GM18505 (cell line): ENCODE measurements around the gene CLCN4.

ENCODE experiments used
- ATAC-seq: cut with Tn5 transposase; IDR thresholded peaks from one replicate; pipeline ENCODE4 v1.9.1; 2021; ENCODE audit not compliant: unreplicated experiment
- POLR2A ChIP-seq: IDR thresholded peaks from 4 replicates; pipeline ENCODE4 v1.6.1; 2011; ENCODE audit warnings: borderline replicate concordance; ENCODE audit not compliant: insufficient read depth, insufficient read length; ENCODE audit errors: extremely low read depth

CLCN4 gene

DNA sequence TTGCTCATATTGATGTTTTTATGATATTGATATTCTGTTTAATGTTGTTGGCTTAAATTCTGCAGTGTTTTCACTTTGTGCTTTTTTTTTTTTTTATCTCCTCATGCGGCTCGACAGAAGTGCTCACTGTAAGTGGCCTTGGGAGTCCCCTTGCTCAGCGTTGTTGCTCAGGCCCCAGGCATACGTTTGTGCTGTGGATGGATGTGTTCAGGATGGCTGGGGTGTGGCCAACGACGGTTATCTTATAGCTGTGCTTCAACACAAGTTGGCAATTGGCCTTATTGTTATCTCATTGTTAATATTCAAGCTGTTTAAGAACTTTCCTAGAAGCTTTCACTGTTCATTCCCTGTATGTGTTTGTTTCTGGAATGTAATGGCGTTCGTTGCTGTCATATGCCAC lies 36.4 kb upstream of the CLCN4 start:
- no peak for ATAC-seq
- no peak for TF ChIP-seq POLR2A

DNA sequence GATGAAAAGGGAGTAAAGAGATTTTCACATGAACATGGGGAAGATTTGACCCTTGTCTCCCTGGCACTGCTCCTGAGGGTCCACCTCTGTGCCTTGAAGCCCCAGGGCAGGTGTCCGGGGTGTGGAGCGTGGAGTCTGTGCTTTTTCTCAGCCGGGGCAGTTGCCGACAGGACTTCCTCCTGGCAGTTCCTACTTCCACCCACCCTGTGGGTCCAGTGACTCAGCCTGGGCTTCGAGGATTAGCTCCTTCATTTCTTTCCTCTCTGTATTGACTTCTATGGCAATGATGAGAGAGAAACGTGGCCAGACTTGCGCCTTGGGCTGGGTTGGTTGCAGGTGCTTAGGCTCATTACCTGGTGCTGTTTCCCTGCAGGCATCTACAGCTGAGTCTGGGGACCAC lies 35.9 kb upstream of the CLCN4 start:
- no peak for ATAC-seq
- no peak for TF ChIP-seq POLR2A

DNA sequence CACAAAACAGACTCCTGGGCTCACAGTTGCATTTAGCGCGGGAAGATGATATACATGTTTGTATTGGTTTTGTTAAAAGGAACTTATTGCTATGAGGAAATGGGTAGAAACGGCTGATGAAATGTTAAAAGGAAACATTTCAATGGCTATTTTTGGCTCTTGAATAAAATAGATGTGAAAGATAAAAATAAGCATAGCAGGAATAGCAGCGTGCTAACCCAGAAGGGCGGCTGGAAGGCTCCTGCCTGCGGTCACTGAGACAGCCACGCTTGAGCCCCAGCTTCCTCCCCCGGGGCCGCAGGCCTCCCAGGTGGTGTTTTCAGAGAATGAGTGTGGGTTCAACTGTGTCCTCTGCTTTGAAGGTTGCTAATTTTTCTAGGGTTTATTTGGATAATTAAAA lies 35.0 kb upstream of the CLCN4 start:
- TF ChIP-seq POLR2A: no peak
- peak; percentile 67 for ATAC-seq

DNA sequence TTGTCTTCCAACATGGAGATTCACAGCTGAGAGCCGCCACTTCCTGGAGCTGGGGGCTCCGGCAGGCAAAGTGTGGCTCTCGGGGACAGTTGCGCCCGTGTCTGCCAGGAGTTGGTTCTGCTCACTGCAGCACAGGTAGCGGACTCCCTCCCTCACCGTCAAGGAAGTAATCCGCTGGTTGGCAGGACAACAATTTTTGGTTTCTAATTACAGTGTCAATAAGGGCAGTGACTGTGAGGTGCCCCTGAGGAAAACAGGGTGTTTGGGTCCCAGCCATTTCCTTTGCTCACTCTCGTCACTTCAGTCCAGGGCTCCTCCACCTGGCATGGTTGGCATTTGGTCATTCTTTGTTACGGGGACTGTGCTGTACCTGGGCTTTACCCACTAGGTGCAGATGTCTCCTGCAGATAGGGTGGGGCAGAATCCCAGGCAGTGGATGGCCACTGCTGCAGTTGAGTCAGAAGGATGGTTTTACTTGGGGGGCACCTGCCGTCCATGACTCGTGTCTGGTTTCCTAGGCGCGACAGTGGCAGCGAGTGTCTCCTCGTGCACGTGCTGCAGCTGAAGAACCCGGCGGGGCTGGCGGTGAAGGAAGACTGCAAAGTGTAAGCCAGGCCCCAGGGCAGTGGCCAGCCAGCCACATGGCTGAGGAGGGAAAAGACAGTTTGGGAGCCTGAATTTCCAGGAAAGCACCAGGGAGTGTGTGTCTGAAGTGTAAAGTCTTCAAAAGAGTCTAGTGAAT lies 32.1 kb upstream of the CLCN4 start:
- no peak for ATAC-seq

DNA sequence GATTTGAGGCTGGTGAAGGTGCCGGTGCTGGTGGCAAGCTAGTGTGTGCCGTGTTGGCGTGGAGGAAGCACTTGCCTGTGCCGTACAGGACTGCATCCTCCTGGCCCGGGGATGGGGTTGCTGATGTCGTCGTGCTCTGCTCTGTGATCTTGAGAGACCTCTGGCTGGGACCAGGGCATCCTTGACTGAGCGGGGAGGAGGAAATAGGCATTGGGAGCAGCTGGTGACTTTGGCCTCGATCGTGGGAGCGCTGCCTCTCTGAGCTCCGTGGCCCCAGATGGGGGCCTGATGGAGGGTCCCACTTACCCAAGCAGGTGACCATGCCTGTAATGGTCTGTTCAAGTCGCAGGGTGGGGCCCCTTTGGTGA lies 31.5 kb upstream of the CLCN4 start:
- no peak for TF ChIP-seq POLR2A
- no peak for ATAC-seq

More for the DNA sequence above, 32.1 kb upstream of the CLCN4 start:
- TF ChIP-seq POLR2A: no peak

DNA sequence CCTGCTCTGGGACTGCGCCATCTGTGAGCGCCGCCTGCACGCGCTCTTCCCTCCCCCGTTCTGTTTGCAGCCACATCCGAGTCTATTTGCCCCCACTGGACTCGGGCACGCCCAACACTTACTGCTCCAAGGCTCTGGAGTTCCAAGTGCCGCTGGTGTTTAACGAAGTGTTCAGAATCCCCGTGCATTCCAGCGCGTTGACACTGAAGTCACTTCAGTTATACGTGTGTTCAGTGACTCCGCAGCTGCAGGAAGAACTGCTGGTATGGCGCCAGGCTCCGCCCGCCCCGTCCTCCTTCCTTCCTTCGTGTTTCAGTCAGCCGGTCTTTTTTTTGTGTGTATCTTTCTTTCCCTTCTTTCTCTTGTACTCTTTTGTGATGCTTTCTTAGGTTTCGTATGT lies 30.7 kb upstream of the CLCN4 start:
- ATAC-seq: no peak
- TF ChIP-seq POLR2A: no peak

DNA sequence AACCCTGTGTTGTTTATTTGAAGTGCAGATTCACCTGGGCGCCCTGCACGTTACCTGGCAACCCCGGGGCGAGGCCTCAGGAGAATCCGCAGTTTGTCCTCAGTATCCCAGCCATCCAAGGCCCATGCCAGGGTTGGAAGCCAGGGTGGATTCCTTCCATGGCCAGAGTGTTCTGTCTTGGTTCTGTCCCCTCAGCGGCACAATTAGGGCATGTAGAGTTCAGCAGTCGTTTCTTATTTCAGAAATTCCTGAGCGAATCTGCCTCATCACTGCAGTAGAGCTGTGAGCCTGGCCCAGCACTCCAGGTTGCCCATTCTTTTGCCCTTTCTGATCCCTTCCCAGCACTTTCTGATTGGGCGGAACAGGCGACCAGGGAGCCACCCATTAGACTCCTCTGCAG lies 29.9 kb upstream of the CLCN4 start:
- ATAC-seq: no peak
- no peak for TF ChIP-seq POLR2A

DNA sequence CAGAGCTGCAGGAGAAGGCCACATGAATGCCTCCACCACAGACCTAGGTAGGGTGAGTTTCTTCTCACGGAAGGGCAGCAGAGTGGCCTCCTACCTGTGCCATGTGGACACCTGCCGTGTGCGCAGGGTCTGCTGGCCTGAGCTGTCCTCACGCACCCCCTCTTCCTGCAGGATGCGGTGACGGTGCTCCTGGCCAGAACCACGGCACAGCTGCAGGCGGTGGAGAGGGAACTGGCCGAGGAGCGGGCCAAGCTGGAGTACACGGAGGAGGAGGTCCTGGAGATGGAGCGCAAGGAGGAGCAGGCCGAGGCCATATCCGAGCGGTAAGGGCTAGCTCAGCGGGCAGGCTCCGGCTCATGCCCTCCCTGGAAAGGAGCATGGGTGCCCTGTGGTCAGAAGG lies 28.4 kb upstream of the CLCN4 start:
- no peak for TF ChIP-seq POLR2A
- ATAC-seq: no peak

DNA sequence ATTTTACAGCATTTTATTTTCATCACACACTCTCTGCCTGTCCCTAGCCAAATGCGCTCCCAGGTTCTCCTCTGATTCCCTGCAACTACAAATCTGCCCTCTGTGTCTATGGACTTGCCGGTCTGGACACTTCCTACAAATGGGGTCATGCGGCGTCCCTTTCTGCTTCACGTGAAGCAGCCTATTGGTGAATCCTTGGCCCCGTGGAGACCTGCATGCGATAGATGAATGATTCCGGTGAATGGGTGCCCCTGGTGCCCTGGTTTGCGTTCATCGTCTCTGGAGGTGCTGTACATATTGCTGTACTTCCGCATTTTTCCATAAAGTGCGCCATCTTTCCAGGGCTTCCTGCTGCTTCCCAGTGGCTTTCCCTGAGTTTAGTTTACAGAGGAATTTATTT lies 27.5 kb upstream of the CLCN4 start:
- no peak for ATAC-seq
- no peak for TF ChIP-seq POLR2A

DNA sequence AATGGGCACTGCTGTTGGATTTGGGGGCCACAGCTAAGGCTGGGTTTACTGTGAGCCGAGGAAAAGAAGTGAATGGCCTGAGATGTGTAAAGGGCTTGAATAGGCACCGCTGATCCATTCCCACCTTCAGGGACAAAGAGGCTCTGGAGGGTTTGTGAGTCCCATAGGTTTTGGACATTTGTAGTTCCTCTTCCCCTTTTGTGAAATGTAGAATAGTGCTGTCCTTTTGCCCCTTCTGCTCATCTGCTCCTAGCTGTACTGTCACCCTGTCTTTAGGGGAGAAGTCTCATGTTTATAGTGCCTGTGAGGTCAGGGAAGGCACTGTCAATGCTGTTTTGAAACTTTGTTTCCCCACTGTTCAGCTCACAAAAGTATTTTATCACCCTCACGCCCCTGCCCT lies 26.4 kb upstream of the CLCN4 start:
- no peak for ATAC-seq
- no peak for TF ChIP-seq POLR2A

DNA sequence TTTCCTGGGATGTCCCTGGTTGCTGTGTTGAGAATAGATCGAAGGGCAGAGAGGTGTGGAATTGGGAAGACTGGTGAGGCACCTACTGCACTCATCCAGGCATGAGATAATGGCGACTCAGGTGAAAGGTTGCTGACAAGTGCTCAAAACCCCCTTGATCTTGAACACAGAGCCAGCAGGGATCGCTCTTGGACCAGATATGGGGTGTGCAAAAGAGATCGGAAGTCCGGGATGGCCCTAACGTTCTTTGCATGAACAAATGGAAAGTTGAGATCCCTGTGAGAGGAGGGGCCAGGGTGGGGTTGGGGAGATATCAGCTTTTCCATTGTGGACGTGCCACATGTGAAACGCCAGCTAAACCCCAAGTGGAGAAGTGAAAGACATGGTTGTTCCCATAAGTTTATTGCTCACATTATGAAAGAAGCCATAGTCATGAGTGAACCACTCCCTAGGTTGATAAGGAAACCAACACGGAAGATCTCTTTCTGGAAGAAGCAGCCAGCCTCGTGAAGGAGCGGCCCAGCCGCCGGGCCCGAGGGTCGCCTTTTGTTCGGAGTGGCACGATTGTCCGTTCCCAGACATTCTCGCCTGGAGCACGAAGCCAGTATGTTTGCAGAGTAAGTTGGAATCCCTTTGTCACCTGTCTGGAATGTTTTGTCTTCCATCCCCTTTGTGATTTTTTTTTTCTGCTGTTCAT lies 22.6 kb upstream of the CLCN4 start:
- no peak for TF ChIP-seq POLR2A
- no peak for ATAC-seq

DNA sequence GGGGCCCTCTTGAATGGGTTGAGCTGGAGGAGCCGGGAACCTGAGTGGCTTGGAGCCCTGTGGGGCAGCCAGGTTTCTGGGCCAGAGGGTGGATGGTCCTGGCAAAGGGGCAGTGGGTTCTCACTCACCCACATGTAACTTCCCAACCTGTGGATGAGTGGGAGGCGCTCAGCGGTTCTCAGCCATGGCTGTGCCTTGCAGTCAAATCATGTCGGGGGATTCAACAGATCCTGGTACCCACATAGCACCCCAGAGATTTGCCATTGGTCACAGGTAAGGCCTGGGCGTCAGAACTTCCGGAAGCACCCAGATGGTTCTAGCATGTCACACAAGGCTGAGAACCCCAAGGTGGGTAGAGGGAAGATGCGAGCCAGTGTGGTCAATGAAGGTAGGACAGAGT lies 21.9 kb upstream of the CLCN4 start:
- no peak for ATAC-seq
- no peak for TF ChIP-seq POLR2A

DNA sequence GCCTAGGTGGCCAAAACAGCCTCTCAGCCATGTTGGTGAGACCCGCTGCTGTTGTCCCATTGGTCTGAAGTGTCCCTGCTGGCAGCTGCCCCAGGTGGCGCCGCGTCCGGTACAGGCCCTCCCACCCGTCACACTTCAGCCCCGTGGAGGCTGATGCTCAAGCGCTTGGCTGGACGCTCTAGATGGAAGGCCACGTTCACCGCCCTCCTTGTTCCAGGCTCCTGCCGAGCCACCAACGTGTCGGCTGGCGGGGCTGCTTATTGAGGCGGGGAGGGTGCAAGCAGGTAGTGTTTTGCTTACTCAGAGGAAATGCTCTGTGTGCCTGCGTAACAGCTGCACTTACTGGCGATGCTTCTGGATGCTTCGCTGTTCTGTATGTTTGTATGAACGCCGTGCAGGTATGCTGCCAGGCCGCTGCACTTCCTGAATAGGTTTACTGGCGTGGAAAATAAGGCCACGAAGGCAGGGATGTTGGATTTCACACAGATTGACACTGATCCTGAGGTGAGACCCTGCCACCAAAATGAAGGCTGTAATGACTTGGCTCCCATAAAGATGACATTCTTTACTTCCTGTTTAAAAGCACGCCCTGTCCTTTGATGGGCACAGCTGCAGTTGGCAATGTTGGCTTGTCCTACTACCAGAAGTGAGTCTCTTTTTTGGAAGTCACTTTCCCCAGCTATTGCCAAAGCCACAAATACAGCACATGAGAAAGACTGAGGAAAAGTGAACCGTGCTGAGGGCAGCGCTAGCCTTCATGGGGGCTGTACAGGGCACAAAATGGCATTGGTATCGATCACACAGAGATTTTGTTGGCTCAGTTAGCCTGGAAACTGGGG lies 21.0 kb upstream of the CLCN4 start:
- ATAC-seq: no peak
- no peak for TF ChIP-seq POLR2A

DNA sequence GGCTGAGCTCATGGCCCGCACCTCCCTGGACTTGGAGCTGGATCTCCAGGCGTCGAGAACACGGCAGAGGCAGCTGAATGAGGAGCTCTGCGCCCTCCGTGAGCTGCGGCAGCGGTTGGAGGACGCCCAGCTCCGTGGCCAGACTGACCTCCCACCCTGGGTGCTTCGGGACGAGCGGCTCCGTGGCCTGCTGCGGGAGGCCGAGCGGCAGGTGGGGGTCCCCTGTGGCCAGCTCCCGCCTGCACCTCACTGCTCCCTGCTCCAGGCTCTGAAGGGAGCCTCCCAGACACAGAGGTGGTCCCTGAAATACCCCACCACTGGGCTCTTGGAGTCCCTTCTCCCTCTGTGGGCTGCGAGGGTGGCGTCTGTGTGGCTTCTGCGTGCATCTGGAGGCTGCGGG lies 18.0 kb upstream of the CLCN4 start:
- no peak for TF ChIP-seq POLR2A
- ATAC-seq: no peak
